Activated B cell treated with CpG ODN at 0.5 μM for 24 hours (primary cell): ENCODE measurements around the gene PLAAT3. TPM values are rescaled to one million over a fixed set of nuclear protein-coding genes. Genes with fewer than 3 reads are reported as not detected.
"Not testable (repeated sequence)": the region's sequence is repeated elsewhere in the genome, so short reads cannot be mapped to it uniquely, and the experiment has no call there.

Source experiments
- ATAC-seq: fragments of 200-7000 bp; cut with Tn5 transposase; one replicate; pipeline ENCODE4 v1.10.0; 2021; ENCODE audit warnings: low read depth, mild to moderate bottlenecking, moderate library complexity
- CTCF ChIA-PET: fragments of 350-600 bp; sonication (Branson Sonifier 250); formaldehyde crosslinking; loops from one replicate; lab custom pipeline; 2021; ENCODE audit warnings: antibody characterized with exemption; lab: Charles Lee
- POLR2A ChIA-PET: fragments of 350-600 bp; sonication (Branson Sonifier 250); formaldehyde crosslinking; loops from one replicate; lab custom pipeline; 2021; ENCODE audit warnings: antibody characterized with exemption; lab: Charles Lee
- DNase-seq: peaks from one replicate; pipeline ENCODE4 v3.0.0; 2022
- H3K27ac Mint-ChIP-seq: one replicate; pipeline ENCODE4 v1.8.0; 2020; ENCODE audit warnings: mixed read lengths
- H3K27me3 Mint-ChIP-seq: one replicate; pipeline ENCODE4 v1.8.0; 2021; ENCODE audit warnings: mixed read lengths
- H3K36me3 Mint-ChIP-seq: one replicate; pipeline ENCODE4 v1.8.0; 2021; ENCODE audit warnings: low read depth, mixed read lengths
- H3K4me1 Mint-ChIP-seq: one replicate; pipeline ENCODE4 v1.8.0; 2021; ENCODE audit warnings: mixed read lengths
- H3K4me3 Mint-ChIP-seq: one replicate; pipeline ENCODE4 v1.8.0; 2020; ENCODE audit warnings: mild to moderate bottlenecking, mixed read lengths
- H3K9me3 Mint-ChIP-seq: one replicate; pipeline ENCODE4 v1.8.0; 2020; ENCODE audit warnings: mixed read lengths
- CTCF ChIP-seq: fragments of 200-600 bp; IDR thresholded peaks from one replicate; pipeline ENCODE4 v1.8.0; 2022; ENCODE audit warnings: antibody characterized with exemption, mild to moderate bottlenecking
- intact Hi-C: fragments of 100-400 bp; cut with micrococcal nuclease; formaldehyde crosslinking; loops from one replicate; pipeline ENCODE4 v1.15.1; 2024
- total RNA-seq: library from RNA; stranded (reverse); gene quantifications from 2 replicates; pipeline ENCODE4 v1.2.3, GENCODE V29; 2022

Gene PLAAT3
- total RNA-seq, 1 donor from 2014 or later = 0.82 TPM

DNA sequence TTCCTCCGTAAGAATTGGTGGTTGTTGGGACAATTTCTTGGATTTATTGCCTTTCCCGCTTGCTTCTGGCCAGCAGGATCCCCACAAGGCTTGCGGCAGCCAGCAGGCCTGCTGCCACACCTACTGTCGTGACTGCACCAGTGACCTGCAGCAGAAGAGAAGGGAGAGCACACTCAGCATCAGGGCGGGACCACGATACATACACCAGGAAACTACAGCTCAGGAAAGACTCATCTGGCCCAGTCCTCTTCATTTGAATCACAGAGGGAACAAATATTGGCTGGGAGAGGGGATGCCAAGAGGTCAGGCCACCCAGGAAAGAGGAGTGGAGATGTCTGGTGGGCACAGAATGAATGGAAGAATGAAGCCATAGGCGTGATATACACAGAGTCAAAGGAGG lies 61.3 kb downstream of the PLAAT3 start:
- CTCF ChIA-PET = no interaction called here
- TF ChIP-seq CTCF = no peak
- Mint-ChIP-seq H3K4me3 (no peak overlapping the region), H3K27me3 (peaks cover 6% of the 10 kb centered on the region), H3K4me1 (peaks cover 31% of the 10 kb centered on the region), H3K27ac (no peak overlapping the region), H3K36me3 (no peaks in the 10 kb centered on the region), H3K9me3 (no peaks in the 10 kb centered on the region)
- POLR2A ChIA-PET = interaction anchor here (1.2 kb wide), 1 partner anchor 15 kb away, joined by 8 read pairs; no protein-coding TSS in a partner anchor
- no peak for DNase-seq
- ATAC-seq = no peak
- intact Hi-C loops = loop anchor here (10.0 kb wide), 1 partner anchor 68 kb away; no protein-coding TSS in a partner anchor

DNA sequence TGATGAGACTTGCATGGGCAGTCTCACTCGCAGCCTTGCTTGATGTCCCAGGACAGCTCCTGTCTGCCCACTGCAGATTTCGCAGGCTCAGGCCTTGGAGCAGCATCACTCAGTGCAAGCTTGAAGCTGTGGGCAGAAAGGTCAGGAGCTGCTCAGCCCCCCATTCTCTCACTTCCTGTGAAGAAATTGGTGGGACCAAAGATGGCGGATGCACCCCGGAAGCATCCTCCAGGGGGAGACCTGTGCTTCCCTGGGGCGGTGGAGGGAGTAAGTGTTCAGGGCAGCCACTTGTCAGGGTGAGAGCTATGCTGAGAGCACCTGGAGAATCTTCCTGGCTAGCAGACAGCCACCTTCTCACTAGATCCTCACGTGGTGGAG lies 62.4 kb downstream of the PLAAT3 start:
- DNase-seq (no peak), ATAC-seq (no peak)
- ChIA-PET POLR2A (no interaction called here), CTCF (interaction anchor here (1.4 kb wide), 1 partner anchor 15 kb away, joined by 4 read pairs; the partner anchor contains the start of gene PLAAT4)
- H3K4me3 Mint-ChIP-seq = no peak overlapping the region
- H3K27me3 Mint-ChIP-seq = peaks cover 6% of the 10 kb centered on the region
- TF ChIP-seq CTCF = no peak
- intact Hi-C loops = loop anchor here (10.0 kb wide), 1 partner anchor 67 kb away; no protein-coding TSS in a partner anchor
- H3K36me3 Mint-ChIP-seq = no peaks in the 10 kb centered on the region
- H3K4me1 Mint-ChIP-seq = peaks cover 31% of the 10 kb centered on the region
- H3K9me3 Mint-ChIP-seq = no peaks in the 10 kb centered on the region
- no peak overlapping the region for H3K27ac Mint-ChIP-seq

DNA sequence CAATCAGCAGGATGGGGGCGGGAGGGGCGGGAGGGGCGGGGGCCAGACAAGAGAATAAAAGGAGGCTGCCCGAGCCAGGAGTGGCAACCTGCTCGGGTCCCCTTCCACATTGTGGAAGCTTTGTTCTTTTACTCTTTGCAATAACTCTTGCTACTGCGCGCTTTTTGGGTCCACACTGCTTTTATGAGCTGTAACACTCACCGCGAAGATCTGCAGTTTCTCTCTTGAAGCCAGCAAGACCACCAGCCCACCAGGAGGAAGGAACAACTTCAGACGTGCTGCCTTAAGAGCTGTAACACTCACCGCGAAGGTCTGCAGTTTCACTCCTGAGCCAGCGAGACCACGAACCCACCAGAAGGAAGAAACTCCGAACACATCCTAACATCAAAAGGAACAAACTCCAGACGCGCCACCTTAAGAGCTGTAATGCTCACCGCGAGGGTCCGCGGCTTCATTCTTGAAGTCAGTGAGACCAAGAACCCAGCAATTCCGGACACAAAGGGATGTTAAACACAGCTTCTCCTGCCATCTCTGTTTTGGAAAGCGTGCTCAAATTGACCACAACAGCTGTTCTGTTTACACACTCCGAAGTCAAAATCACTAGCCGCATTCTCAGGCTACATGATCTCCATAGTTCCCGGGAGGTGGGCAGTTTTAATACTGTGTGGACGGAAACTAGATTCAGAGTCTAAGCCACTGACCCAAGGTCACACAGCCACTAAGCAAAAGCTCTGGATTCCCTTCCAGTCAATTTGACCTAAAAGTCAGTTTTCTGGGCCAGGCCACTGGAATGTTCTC lies 62.9 kb downstream of the PLAAT3 start:
- no peak for ATAC-seq
- DNase-seq = no peak
- H3K36me3 Mint-ChIP-seq = peaks cover 2% of the 10 kb centered on the region
- no peaks in the 10 kb centered on the region for H3K9me3 Mint-ChIP-seq
- POLR2A ChIA-PET = no interaction called here
- H3K4me3 Mint-ChIP-seq = peak overlapping the region; percentile 62
- peaks cover 6% of the 10 kb centered on the region for H3K27me3 Mint-ChIP-seq
- no peak overlapping the region for H3K27ac Mint-ChIP-seq
- intact Hi-C loops = loop anchor here (10.0 kb wide), 1 partner anchor 66 kb away; no protein-coding TSS in a partner anchor
- peaks cover 31% of the 10 kb centered on the region for H3K4me1 Mint-ChIP-seq
- no peak for TF ChIP-seq CTCF
- CTCF ChIA-PET = interaction anchor here (1.4 kb wide), 1 partner anchor 15 kb away, joined by 4 read pairs; the partner anchor contains the start of gene PLAAT4

DNA sequence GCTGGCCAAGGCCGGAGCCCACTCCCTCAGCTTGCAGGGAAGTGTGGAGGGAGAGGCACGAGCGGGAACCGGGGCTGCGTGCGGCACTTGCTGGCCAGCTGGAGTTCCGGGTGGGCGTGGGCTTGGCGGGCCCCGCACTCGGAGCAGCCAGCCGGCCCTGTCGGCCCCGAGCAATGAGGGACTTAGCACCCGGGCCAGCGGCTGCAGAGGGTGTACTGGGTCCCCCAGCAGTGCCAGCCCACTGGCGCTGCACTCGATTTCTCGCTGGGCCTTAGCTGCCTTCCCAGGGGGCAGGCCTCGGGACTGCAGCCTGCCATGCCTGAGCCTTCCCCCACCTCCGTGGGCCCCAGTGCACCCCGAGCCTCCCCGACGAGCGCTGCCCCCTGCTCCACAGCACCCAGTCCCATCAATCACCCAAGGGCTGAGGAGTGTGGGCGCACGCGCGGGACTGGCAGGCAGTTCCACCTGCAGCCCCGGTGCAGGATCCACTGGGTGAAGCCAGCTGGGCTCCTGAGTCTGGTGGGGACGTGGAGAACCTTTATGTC lies 64.0 kb downstream of the PLAAT3 start:
- H3K27me3 Mint-ChIP-seq, ATAC-seq, H3K27ac Mint-ChIP-seq, POLR2A ChIA-PET, H3K4me3 Mint-ChIP-seq, H3K9me3 Mint-ChIP-seq, H3K36me3 Mint-ChIP-seq, DNase-seq, CTCF ChIA-PET: not testable (repeated sequence)
- intact Hi-C loops = loop anchor here (10.0 kb wide), 1 partner anchor 65 kb away; no protein-coding TSS in a partner anchor
- peaks cover 31% of the 10 kb centered on the region for H3K4me1 Mint-ChIP-seq

GRCh38 chr11:63549411-63549810 lies 64.8 kb downstream of the PLAAT3 start:
- peaks cover 31% of the 10 kb centered on the region for H3K4me1 Mint-ChIP-seq

More at GRCh38 chr11:63549411-63549810, 64.8 kb downstream of the PLAAT3 start:
- no peak overlapping the region for H3K27ac Mint-ChIP-seq
- H3K4me3 Mint-ChIP-seq = no peak overlapping the region
- peaks cover 6% of the 10 kb centered on the region for H3K27me3 Mint-ChIP-seq
- DNase-seq (no peak), ATAC-seq (no peak)
- TF ChIP-seq CTCF = no peak
- ChIA-PET POLR2A (no interaction called here), CTCF (no interaction called here)
- H3K36me3 Mint-ChIP-seq = peaks cover 6% of the 10 kb centered on the region
- H3K9me3 Mint-ChIP-seq = no peaks in the 10 kb centered on the region
- intact Hi-C loops = no loop called here
